Loucy (cell line): ENCODE measurements around the gene DDX49.

ENCODE experiments used
- EZH2phosphoT487 ChIP-seq: fragments of 200-600 bp; IDR thresholded peaks from 2 replicates; pipeline ENCODE4 v1.6.1; 2018; ENCODE audit warnings: antibody characterized with exemption, mild to moderate bottlenecking, moderate library complexity, borderline replicate concordance
- TF ChIP-seq, protein P1 (sequence below): fragments of 200-600 bp; sonication (generic); conservative IDR thresholded peaks from 2 replicates; pipeline ENCODE4 v1.5.1; 2014; ENCODE audit warnings: mild to moderate bottlenecking, antibody characterized with exemption, low read length

DNA sequence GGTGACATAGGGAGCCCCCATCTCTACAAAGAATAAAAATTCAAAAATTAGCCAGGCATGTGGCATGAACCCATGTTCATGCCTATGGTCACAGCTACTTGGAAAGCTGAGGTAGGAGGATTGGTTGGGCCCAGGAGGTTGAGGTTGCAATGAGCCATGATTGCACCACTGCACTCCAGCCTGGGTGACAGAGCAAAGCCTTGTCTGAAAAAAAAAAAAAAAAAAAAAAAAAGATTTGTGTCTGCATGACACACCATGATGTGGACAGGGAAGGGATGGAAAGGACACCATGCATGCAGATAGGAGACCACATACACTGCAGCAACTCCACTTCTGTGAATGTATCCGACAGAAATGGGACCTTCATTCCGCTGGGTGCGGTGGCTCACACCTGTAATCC, 55.5 kb downstream of the DDX49 start:
- TF ChIP-seq, protein P1, sequence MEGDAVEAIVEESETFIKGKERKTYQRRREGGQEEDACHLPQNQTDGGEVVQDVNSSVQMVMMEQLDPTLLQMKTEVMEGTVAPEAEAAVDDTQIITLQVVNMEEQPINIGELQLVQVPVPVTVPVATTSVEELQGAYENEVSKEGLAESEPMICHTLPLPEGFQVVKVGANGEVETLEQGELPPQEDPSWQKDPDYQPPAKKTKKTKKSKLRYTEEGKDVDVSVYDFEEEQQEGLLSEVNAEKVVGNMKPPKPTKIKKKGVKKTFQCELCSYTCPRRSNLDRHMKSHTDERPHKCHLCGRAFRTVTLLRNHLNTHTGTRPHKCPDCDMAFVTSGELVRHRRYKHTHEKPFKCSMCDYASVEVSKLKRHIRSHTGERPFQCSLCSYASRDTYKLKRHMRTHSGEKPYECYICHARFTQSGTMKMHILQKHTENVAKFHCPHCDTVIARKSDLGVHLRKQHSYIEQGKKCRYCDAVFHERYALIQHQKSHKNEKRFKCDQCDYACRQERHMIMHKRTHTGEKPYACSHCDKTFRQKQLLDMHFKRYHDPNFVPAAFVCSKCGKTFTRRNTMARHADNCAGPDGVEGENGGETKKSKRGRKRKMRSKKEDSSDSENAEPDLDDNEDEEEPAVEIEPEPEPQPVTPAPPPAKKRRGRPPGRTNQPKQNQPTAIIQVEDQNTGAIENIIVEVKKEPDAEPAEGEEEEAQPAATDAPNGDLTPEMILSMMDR: no peak
- TF ChIP-seq EZH2phosphoT487: no peak
